Motor neuron (in vitro differentiated cells): Measurements from ENCODE around the gene RNF208. TPM values are rescaled to one million over a fixed set of nuclear protein-coding genes. Genes with fewer than 3 reads are reported as not detected.

Experiments
- ATAC-seq, 8 experiments: fragments of 200-7000 bp; cut with Tn5 transposase; replicated peaks in 6 of 8; 2 replicates each; pipeline ENCODE4 v1.8.0; 2021; ENCODE audit warnings: mild to moderate bottlenecking in 8 of 8, moderate library complexity in 8 of 8
- H3K27ac ChIP-seq, 2 donors: fragments of 250-450 bp; sonication (Bioruptor Pico); 2 replicates each; pipeline ENCODE4 v1.9.0; 2021; ENCODE audit warnings: antibody characterized with exemption in 2 of 2, mild to moderate bottlenecking in 2 of 2, moderate library complexity in 1 of 2
- H3K4me1 ChIP-seq, 2 donors: fragments of 250-450 bp; sonication (Bioruptor Pico); replicated peaks in 1 of 2; 2 replicates each; pipeline ENCODE4 v1.6.1; 2021; ENCODE audit warnings: antibody characterized with exemption in 2 of 2, mild to moderate bottlenecking in 2 of 2, moderate library complexity in 1 of 2
- H3K4me3 ChIP-seq, 5 donors: fragments of 250-450 bp; sonication (Bioruptor Pico); 2 replicates each; pipeline ENCODE4 v1.9.0; 2021; ENCODE audit warnings: antibody characterized with exemption in 5 of 5, mild to moderate bottlenecking in 5 of 5, moderate library complexity in 4 of 5
- WGBS, 10 experiments: fragments of 450-650 bp; shearing (Covaris generic); methylation state at CpG; one replicate each; pipeline ENCODE4 v1.0.0; 2022; 5-methylcytosine and 5-hydroxymethylcytosine counted together
- in situ Hi-C, 9 experiments: fragments of 400-800 bp; cut with MboI; loops; one replicate each; pipeline ENCODE4 v1.15.0; 2021; ENCODE audit warnings: low sequenced_read_pairs in 9 of 9, low pct_unique_long_range_greater_than_20kb in 2 of 9; ENCODE audit not compliant: unreplicated experiment in 9 of 9
- total RNA-seq, 8 experiments: library from RNA; unstranded; fragments of 300-600 nt; gene quantifications; 2 replicates each; pipeline versions ENCODE4 v1.2.3 to v1.2.4, GENCODE V29; 2022

Gene RNF208
- total RNA-seq, 8 experiments from 2014 or later, result 0.41 to 7.0 (median 3.0) TPM

GRCh38 chr9:137183980-137184595, 38.0 kb downstream of the RNF208 start:
- no peak for ATAC-seq

GRCh38 chr9:137182836-137183235, 39.2 kb downstream of the RNF208 start:
- WGBS, 10 experiments, result 17 to 100% (median 92%) methylated on average over 1 to 10 of the region's 17 CpGs; no CpG with 5 or more reads in 3 of the 10 experiments
- Histone ChIP-seq H3K4me1 (peaks cover 9 to 10% of the 10 kb centered on the region in 2 donors), H3K27ac (no peak overlapping the region), H3K4me3 (no peak overlapping the region)
- ATAC-seq, result no peak
- in situ Hi-C loops, result no loop called here

More at GRCh38 chr9:137183980-137184595, 38.0 kb downstream of the RNF208 start:
- no peak overlapping the region for H3K4me3 ChIP-seq
- in situ Hi-C loops, result no loop called here
- 80 to 90% (median 80%) methylated on average over 1 to 4 of the region's 27 CpGs; no CpG with 5 or more reads in 7 of the 10 experiments for WGBS, 10 experiments
- H3K4me1 ChIP-seq, result peaks cover 9 to 10% of the 10 kb centered on the region in 2 donors
- no peak overlapping the region for H3K27ac ChIP-seq

GRCh38 chr9:137181680-137182079, 40.4 kb downstream of the RNF208 start:
- no peak overlapping the region for H3K4me3 ChIP-seq
- peaks cover under 1% of the 10 kb centered on the region in 2 donors for H3K4me1 ChIP-seq
- ATAC-seq, result peak in 1 of 8 experiments; percentile 4
- H3K27ac ChIP-seq, result no peak overlapping the region
- in situ Hi-C loops, result no loop called here
- 80 to 100% methylated on average over 1 of the region's 22 CpGs; no CpG with 5 or more reads in 8 of the 10 experiments for WGBS, 10 experiments

DNA sequence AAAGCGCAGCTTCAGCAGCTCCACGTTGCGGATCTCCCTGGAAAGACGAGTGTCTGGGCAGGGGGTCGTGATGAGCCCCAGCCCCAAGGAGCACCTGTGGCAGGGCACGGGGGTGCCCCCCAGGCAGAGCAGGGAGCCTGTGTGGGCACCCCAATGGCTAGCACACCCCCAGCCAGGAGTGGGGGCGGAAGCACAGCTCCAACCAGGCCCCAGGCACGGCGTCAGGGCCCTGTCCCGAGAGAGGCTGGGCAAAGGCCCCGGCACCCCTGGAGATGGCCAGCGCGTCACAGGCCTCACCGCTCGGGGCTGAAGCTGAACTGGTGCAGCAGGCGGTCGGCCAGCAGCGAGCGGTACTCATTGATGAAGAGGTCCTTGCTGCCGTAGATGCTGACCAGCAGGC, 41.5 kb downstream of the RNF208 start:
- in situ Hi-C loops, result no loop called here
- ATAC-seq, result no peak

GRCh38 chr9:137179761-137180160, 42.3 kb downstream of the RNF208 start:
- no peak overlapping the region for H3K27ac ChIP-seq
- in situ Hi-C loops, result no loop called here
- whole genome bisulfite sequencing, 10 experiments, result 80 to 95% (median 84%) methylated on average over 1 to 11 of the region's 17 CpGs; no CpG with 5 or more reads in 6 of the 10 experiments
- peaks cover 4 to 8% of the 10 kb centered on the region in 2 donors for H3K4me1 ChIP-seq
- no peak for ATAC-seq
- H3K4me3 ChIP-seq, result no peak overlapping the region

More for the DNA sequence above, 41.5 kb downstream of the RNF208 start:
- H3K27ac ChIP-seq, result no peak overlapping the region
- 94 to 100% (median 100%) methylated on average over 1 to 4 of the region's 20 CpGs; no CpG with 5 or more reads in 7 of the 10 experiments for WGBS, 10 experiments
- peaks cover 0 to under 1% of the 10 kb centered on the region in 2 donors for H3K4me1 ChIP-seq
- no peak overlapping the region for H3K4me3 ChIP-seq

- WGBS, 10 experiments, result 60 to 100% (median 78%) methylated on average over 1 to 4 of the region's 19 CpGs; no CpG with 5 or more reads in 6 of the 10 experiments
- peaks cover 5 to 8% of the 10 kb centered on the region in 2 donors for H3K4me1 ChIP-seq
- H3K27ac ChIP-seq, result no peak overlapping the region
- ATAC-seq, result no peak
- no peak overlapping the region for H3K4me3 ChIP-seq
- in situ Hi-C loops, result no loop called here
Measured at GRCh38 chr9:137178939-137179630, 43.0 kb downstream of the RNF208 start.

- 67 to 100% (median 81%) methylated on average over 1 to 9 of the region's 23 CpGs; no CpG with 5 or more reads in 4 of the 10 experiments for WGBS, 10 experiments
Measured at GRCh38 chr9:137178201-137178938, 43.7 kb downstream of the RNF208 start.

GRCh38 chr9:137176302-137177182, 45.5 kb downstream of the RNF208 start:
- Histone ChIP-seq H3K4me1 (peaks cover 5 to 8% of the 10 kb centered on the region in 2 donors), H3K4me3 (no peak overlapping the region), H3K27ac (no peak overlapping the region)
- ATAC-seq, result peak in 5 of 8 experiments; percentile 14 to 71 (median 68)
- in situ Hi-C loops, result no loop called here
- WGBS, 10 experiments, result 23 to 100% (median 36%) methylated on average over 1 to 12 of the region's 17 CpGs; no CpG with 5 or more reads in 2 of the 10 experiments

More at GRCh38 chr9:137178201-137178938, 43.7 kb downstream of the RNF208 start:
- Histone ChIP-seq H3K4me1 (peaks cover 5 to 8% of the 10 kb centered on the region in 2 donors), H3K4me3 (no peak overlapping the region), H3K27ac (no peak overlapping the region)
- ATAC-seq, result no peak
- in situ Hi-C loops, result no loop called here

GRCh38 chr9:137175345-137175961, 46.6 kb downstream of the RNF208 start:
- Histone ChIP-seq H3K4me3 (no peak overlapping the region), H3K4me1 (peaks cover 5 to 8% of the 10 kb centered on the region in 2 donors), H3K27ac (no peak overlapping the region)
- 13 to 33% (median 18%) methylated on average over 1 to 16 of the region's 33 CpGs; no CpG with 5 or more reads in 6 of the 10 experiments for WGBS, 10 experiments
- peak in 7 of 8 experiments; percentile 9 to 46 (median 31) for ATAC-seq
- in situ Hi-C loops, result no loop called here

- peak in 5 of 8 experiments; percentile 5 to 34 (median 24) for ATAC-seq
- WGBS, 10 experiments, result 6% methylated on average over 3 of the region's 34 CpGs; no CpG with 5 or more reads in 9 of the 10 experiments
- Histone ChIP-seq H3K4me1 (peaks cover 5 to 8% of the 10 kb centered on the region in 2 donors), H3K4me3 (no peak overlapping the region), H3K27ac (no peak overlapping the region)
- in situ Hi-C loops, result no loop called here
Measured at GRCh38 chr9:137174722-137175293, 47.2 kb downstream of the RNF208 start.

- whole genome bisulfite sequencing, 10 experiments, result 50 to 85% (median 52%) methylated on average over 6 to 18 of the region's 45 CpGs; no CpG with 5 or more reads in 7 of the 10 experiments
- peak in 3 of 8 experiments; percentile 4 to 24 (median 23) for ATAC-seq
- no peak overlapping the region for H3K4me3 ChIP-seq
- no peak overlapping the region for H3K27ac ChIP-seq
- in situ Hi-C loops, result no loop called here
- peaks cover 5 to 8% of the 10 kb centered on the region in 2 donors for H3K4me1 ChIP-seq
Measured at GRCh38 chr9:137173796-137174664, 48.0 kb downstream of the RNF208 start.
